ENCODE results near the gene MAPKBP1. TPM values are rescaled to one million over a fixed set of nuclear protein-coding genes. Genes with fewer than 3 reads are reported as not detected.

The MAPKBP1 gene
- total RNA-seq, 1 donor from 2014 or later, result 6.6 TPM

GRCh38 chr15:41804916-41805666, 30.8 kb downstream of the MAPKBP1 start:
- DNase-seq (ENCODE audit: low spot score), result no peak
- no peak for ATAC-seq

GRCh38 chr15:41805711-41806110, 31.4 kb downstream of the MAPKBP1 start:
- ATAC-seq (no peak), DNase-seq (ENCODE audit: low spot score) (no peak)

GRCh38 chr15:41806291-41807181, 32.3 kb downstream of the MAPKBP1 start:
- no peak for DNase-seq (ENCODE audit: low spot score)
- peak; percentile 52 for ATAC-seq

DNA sequence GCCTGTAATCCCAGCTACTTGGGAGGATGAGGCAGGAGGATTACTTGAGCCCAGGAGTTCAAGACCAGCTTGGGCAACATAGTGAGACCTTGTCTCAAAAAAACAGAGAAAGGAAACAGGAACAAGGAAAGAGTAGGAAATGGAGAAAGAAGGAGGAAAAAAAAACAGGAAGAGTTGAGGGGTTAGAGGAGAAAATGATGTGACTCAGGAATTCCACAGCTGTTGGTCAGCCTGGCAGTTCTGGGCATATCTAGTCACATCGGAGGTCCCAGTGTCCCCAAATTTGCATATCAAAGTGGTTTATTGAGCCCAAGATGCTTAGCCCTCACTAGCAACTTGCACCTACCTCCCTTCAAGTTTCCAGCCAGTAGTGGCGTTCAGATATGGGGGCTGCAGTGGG, 34.8 kb downstream of the MAPKBP1 start:
- no peak for DNase-seq (ENCODE audit: low spot score)
- ATAC-seq, result no peak

DNA sequence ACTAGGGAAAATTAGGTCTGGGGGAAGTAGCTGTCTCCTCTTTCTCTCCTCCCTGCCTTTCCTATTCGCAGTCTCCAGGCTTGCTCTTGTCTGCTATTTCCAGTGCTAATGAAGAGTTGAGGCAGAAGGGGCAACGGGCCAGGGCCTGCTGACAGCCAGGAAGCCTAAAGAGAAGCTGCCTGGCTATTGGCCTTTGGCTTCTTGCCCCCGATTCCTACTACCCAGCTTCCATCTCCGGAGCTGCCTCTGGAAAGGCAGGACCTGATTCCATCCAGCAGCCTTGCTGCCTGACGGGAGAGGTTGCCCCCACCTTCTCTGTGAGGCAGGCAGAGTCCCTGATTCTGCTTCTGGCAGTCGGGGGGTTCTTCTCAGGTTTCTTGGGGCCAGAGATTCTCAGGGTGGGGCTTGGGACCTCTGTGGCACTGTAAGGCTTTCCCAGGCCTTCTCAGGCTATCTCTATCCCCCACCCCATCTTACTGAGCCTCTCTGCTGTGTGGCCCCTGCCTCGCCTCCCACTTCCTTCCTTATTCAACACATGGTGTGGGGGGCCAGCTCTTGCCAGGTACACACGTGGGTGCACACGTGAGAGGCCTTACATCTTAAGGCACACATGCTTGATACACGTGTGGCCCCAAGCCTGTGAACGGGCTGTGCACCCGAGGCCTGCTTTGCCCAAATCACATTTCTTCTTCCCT, 35.4 kb downstream of the MAPKBP1 start:
- no peak for ATAC-seq
- DNase-seq (ENCODE audit: low spot score), result no peak

GRCh38 chr15:41810651-41811431, 36.6 kb downstream of the MAPKBP1 start:
- ATAC-seq (peak; percentile 27), DNase-seq (ENCODE audit: low spot score) (no peak)

- DNase-seq (ENCODE audit: low spot score) (peak; percentile 81), ATAC-seq (peak; percentile 98)
These were observed 37.3 kb downstream of the MAPKBP1 start for GRCh38 chr15:41811432-41812195.

- ATAC-seq, result no peak
- DNase-seq (ENCODE audit: low spot score), result no peak
These were observed 38.6 kb downstream of the MAPKBP1 start for GRCh38 chr15:41812820-41813375.

- ATAC-seq, result no peak
These were observed 39.1 kb downstream of the MAPKBP1 start for GRCh38 chr15:41813426-41813825.

GRCh38 chr15:41814534-41814933, 40.2 kb downstream of the MAPKBP1 start:
- DNase-seq (ENCODE audit: low spot score) (no peak), ATAC-seq (no peak)

More at GRCh38 chr15:41813426-41813825, 39.1 kb downstream of the MAPKBP1 start:
- DNase-seq (ENCODE audit: low spot score), result no peak

GRCh38 chr15:41816788-41817187, 42.5 kb downstream of the MAPKBP1 start:
- DNase-seq (ENCODE audit: low spot score) (no peak), ATAC-seq (no peak)

GRCh38 chr15:41817327-41817726, 43.0 kb downstream of the MAPKBP1 start:
- ATAC-seq, result no peak
- no peak for DNase-seq (ENCODE audit: low spot score)

DNA sequence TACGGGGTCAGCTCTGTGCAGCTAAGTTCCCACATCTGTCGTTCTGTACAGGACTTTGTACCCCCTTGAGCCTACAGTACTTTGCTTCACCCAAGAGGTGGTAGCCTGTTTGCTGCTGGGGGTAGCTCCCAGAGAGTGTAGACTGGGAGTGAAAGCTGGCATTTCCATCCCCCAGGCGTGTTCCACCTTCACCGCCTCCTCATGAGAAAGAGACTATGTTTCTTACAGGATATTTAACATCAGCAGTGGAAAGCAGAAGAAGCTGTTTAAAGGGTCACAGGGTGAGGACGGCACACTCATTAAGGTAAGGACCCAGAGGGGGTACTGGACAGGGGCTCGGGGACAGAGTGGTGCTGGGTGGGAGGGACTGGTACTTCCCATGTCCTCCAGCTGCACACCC, 43.5 kb downstream of the MAPKBP1 start:
- no peak for ATAC-seq
- no peak for DNase-seq (ENCODE audit: low spot score)

- no peak for DNase-seq (ENCODE audit: low spot score)
- no peak for ATAC-seq
These were observed 45.3 kb downstream of the MAPKBP1 start for GRCh38 chr15:41819455-41820050.

- ATAC-seq, result peak; percentile 75
- peak; percentile 62 for DNase-seq (ENCODE audit: low spot score)
These were observed 46.6 kb downstream of the MAPKBP1 start for GRCh38 chr15:41820791-41821423.

- ATAC-seq, result no peak
- no peak for DNase-seq (ENCODE audit: low spot score)
These were observed 47.5 kb downstream of the MAPKBP1 start for GRCh38 chr15:41821831-41822230.

DNA sequence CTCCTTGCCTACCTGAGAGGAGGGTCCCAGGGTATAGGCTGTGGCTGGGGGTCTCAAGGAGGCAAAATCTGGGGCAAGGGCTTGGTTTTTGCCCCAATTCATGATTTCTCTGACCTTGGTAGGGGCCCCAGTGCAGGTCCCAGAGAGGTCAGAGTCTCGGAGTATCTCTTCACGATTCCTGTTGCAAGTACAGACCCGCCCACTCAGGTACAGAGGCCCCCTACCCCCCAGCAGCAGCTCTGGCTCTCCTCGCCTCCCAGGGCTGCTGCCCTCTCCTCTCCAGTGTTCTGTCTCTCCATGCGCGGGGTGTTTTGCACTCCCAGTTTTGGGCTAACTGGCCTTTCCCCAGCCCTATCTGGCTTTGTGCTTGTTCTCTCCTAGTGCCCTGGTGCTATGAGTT, 48.2 kb downstream of the MAPKBP1 start:
- DNase-seq (ENCODE audit: low spot score), result no peak
- no peak for ATAC-seq

- no peak for ATAC-seq
- no peak for DNase-seq (ENCODE audit: low spot score)
These were observed 48.7 kb downstream of the MAPKBP1 start for GRCh38 chr15:41822957-41823356.

- no peak for DNase-seq (ENCODE audit: low spot score)
- ATAC-seq, result no peak
These were observed 49.2 kb downstream of the MAPKBP1 start for GRCh38 chr15:41823502-41823901.

Measured in left lobe of liver (tissue), 2 donors.